GM12864 (cell line): ENCODE measurements around the gene ANKDD1B.

Experiments
- DNase-seq: peaks from one replicate; pipeline ENCODE4 v3.0.0-alpha.2; 2011; ENCODE audit warnings: low read depth
- H3K4me3 ChIP-seq: 2 replicates; pipeline ENCODE4 v1.5.1; 2011; ENCODE audit warnings: mild to moderate bottlenecking, low read depth, low read length, control low read depth
- CTCF ChIP-seq: IDR thresholded peaks from 2 replicates; pipeline ENCODE4 v1.5.1; 2011; ENCODE audit warnings: low read depth, mild to moderate bottlenecking, moderate library complexity, low read length, control low read depth, inconsistent platforms; ENCODE audit errors: missing control alignments

ANKDD1B gene

GRCh38 chr5:75716715-75717081, 105.4 kb downstream of the ANKDD1B start:
- DNase-seq: no peak

GRCh38 chr5:75717082-75717922, 106.0 kb downstream of the ANKDD1B start, which contains the start of gene POC5:
POC5 (minus strand) TSS chr5:75717437; CDS start chr5:75712937, 4,500 bp downstream.
- peak within 1 kb of the TSS; percentile 78 for H3K4me3 ChIP-seq
- peak; percentile 93 for DNase-seq
- no peak for TF ChIP-seq CTCF

More at GRCh38 chr5:75716715-75717081, 105.4 kb downstream of the ANKDD1B start:
- peak overlapping the region; percentile 78 for H3K4me3 ChIP-seq
- no peak for TF ChIP-seq CTCF

GRCh38 chr5:75720882-75721281, 109.6 kb downstream of the ANKDD1B start:
- TF ChIP-seq CTCF: no peak
- no peak for DNase-seq
- no peak overlapping the region for H3K4me3 ChIP-seq
